Measurements from ENCODE around the gene PEDS1. TPM values are rescaled to one million over a fixed set of nuclear protein-coding genes. Genes with fewer than 3 reads are reported as not detected.

PEDS1 gene
- total RNA-seq, 1 experiment from 2014 or later = 37.7 TPM

DNA sequence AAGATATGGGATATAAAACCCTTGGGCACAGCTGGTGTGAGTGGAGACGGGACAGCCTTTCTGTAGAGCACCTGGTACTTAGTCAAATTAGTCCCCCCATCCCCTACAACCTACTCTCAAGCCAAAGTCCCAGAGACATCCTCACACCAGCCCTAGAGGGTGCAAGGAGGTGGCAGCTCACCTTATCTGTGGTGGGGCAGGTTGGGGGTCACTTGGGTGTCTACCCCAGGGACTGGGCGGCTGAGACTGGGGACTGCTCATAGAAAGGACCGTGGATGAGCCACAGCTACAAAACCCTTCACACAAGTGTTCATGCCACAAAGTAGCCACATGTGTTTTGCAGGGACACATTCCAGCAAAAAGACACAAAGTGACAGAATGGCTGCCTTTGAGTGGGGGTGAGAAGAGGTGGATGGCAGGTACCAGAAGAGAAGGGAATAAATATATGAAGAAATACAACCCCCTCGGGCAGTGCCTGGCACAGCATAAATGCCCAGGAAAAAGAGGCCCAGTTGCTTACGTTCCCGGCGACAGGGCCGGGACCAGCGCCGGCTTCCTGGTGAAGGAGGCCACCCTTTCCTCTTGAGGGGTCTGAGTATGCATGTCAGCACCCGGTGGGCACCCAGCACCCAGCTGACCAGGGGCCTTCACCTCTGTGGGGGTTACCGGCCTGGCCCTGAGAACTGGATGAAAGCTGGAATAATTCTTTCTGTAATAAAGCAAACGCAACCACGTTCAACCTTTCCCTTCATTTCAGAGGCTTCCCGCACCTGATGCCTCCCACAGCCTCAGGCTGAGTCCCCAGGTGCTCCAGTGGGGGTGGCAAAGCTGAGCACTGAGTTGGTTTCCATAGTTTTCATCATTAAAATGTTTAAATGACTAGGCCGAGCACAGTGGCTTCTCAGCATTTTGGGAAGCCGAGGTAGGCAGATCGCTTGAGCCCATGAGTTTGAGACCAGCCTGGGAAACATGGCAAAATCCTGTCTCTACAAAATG, 22.7 kb upstream of the PEDS1 start:
- CTCF ChIA-PET = interaction anchor here (0.5 to 0.8 kb wide), 2 partner anchors 10 to 76 kb away, joined by 4 read pairs; no protein-coding TSS in a partner anchor
- POLR2A ChIA-PET (ENCODE audit: unreplicated experiment) = interaction anchor here (0.6 kb wide), 1 partner anchor 573 kb away, joined by 26 read pairs; no protein-coding TSS in a partner anchor

DNA sequence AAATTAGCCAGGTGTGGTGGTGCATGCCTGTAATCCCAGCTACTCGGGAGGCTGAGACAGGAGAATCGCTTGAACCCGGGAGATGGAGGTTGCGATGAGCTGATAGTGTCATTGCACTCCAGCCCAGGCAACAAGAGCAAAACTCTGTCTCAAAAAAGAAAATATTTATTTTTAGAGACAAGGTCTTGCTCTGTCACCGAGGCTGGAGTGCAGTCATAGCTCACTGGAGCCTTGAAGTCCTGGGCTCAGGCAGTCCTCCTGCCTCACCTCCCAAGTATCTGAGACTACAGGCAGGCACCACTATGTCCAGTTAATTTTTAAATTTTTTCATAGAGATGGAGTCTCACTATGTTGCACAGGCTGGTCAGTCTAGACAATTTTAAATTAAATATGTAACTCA, 20.9 kb upstream of the PEDS1 start:
- ChIA-PET CTCF (no interaction called here), POLR2A (ENCODE audit: unreplicated experiment) (no interaction called here)
- BruUV-seq (replicated peaks) = no TSS peak

More for the DNA sequence above, 22.7 kb upstream of the PEDS1 start:
- no peaks in the 10 kb centered on the region for H3K9me3 ChIP-seq (ENCODE audit: insufficient read depth, low read depth)
- H3K27ac ChIP-seq = no peak overlapping the region
- H4K20me1 ChIP-seq (ENCODE audit: insufficient read depth) = no peaks in the 10 kb centered on the region
- TF ChIP-seq EZH2 (IDR thresholded peaks at IDR 0.05; ENCODE audit: low read depth) = no peak
- no peak for TF ChIP-seq CTCF (conservative IDR thresholded peaks at IDR 0.05)
- H3K79me2 ChIP-seq (ENCODE audit: low read depth) = no peaks in the 10 kb centered on the region
- H3K9me2 ChIP-seq (ENCODE audit: insufficient read depth) = no peaks in the 10 kb centered on the region
- no peak overlapping the region for H2AFZ ChIP-seq
- no peak overlapping the region for H3K4me2 ChIP-seq
- intact Hi-C loops (cut with micrococcal nuclease; ENCODE audit: unreplicated experiment) = loop anchor here (5.0 to 10.0 kb wide), 2 partner anchors 564 to 841 kb away; no protein-coding TSS in a partner anchor
- no TSS peak for BruUV-seq (replicated peaks)
- H3K36me3 ChIP-seq (ENCODE audit: low read depth) = no peaks in the 10 kb centered on the region
- DNase-seq = no peak
- H3K4me3 ChIP-seq = no peak overlapping the region
- peaks cover 24% of the 10 kb centered on the region; the same call in 1 of the 2 replicates for H3F3A ChIP-seq (ENCODE audit: insufficient read depth, low read depth)
- H3K27me3 ChIP-seq (ENCODE audit: insufficient read depth, low read depth) = no peaks in the 10 kb centered on the region
- peaks cover 21% of the 10 kb centered on the region for H3K4me1 ChIP-seq (replicated peaks; ENCODE audit: insufficient read depth)

More for the DNA sequence above, 20.9 kb upstream of the PEDS1 start:
- H3K79me2 ChIP-seq (ENCODE audit: low read depth) = no peaks in the 10 kb centered on the region
- intact Hi-C loops (cut with micrococcal nuclease; ENCODE audit: unreplicated experiment) = loop anchor here (10.0 kb wide), 1 partner anchor 840 kb away; no protein-coding TSS in a partner anchor
- no peaks in the 10 kb centered on the region for H3K9me3 ChIP-seq (ENCODE audit: insufficient read depth, low read depth)
- H3K4me3 ChIP-seq = no peak overlapping the region
- H3F3A ChIP-seq (ENCODE audit: insufficient read depth, low read depth) = peaks cover 24% of the 10 kb centered on the region; the same call in 1 of the 2 replicates
- peaks cover 21% of the 10 kb centered on the region for H3K4me1 ChIP-seq (replicated peaks; ENCODE audit: insufficient read depth)
- H2AFZ ChIP-seq = no peak overlapping the region
- no peak for DNase-seq
- no peak overlapping the region for H3K27ac ChIP-seq
- TF ChIP-seq EZH2 (IDR thresholded peaks at IDR 0.05; ENCODE audit: low read depth) = no peak
- no peak for TF ChIP-seq CTCF (conservative IDR thresholded peaks at IDR 0.05)
- H4K20me1 ChIP-seq (ENCODE audit: insufficient read depth) = no peaks in the 10 kb centered on the region
- no peaks in the 10 kb centered on the region for H3K9me2 ChIP-seq (ENCODE audit: insufficient read depth)
- no peak overlapping the region for H3K4me2 ChIP-seq
- H3K27me3 ChIP-seq (ENCODE audit: insufficient read depth, low read depth) = no peaks in the 10 kb centered on the region
- no peaks in the 10 kb centered on the region for H3K36me3 ChIP-seq (ENCODE audit: low read depth)

Measured in PC-9 (cell line).